ENCODE measurements around the gene AMBN. TPM values are rescaled to one million over a fixed set of nuclear protein-coding genes. Genes with fewer than 3 reads are reported as not detected.
"Not testable (repeated sequence)": the region's sequence is repeated elsewhere in the genome, so short reads cannot be mapped to it uniquely, and the experiment has no call there.

AMBN gene
- total RNA-seq, 4 donors from 2014 or later, result 0.68 TPM; not detected in 3

- no peak for TF ChIP-seq POLR2A (IDR thresholded peaks at IDR 0.05)
- TF ChIP-seq, protein P1, sequence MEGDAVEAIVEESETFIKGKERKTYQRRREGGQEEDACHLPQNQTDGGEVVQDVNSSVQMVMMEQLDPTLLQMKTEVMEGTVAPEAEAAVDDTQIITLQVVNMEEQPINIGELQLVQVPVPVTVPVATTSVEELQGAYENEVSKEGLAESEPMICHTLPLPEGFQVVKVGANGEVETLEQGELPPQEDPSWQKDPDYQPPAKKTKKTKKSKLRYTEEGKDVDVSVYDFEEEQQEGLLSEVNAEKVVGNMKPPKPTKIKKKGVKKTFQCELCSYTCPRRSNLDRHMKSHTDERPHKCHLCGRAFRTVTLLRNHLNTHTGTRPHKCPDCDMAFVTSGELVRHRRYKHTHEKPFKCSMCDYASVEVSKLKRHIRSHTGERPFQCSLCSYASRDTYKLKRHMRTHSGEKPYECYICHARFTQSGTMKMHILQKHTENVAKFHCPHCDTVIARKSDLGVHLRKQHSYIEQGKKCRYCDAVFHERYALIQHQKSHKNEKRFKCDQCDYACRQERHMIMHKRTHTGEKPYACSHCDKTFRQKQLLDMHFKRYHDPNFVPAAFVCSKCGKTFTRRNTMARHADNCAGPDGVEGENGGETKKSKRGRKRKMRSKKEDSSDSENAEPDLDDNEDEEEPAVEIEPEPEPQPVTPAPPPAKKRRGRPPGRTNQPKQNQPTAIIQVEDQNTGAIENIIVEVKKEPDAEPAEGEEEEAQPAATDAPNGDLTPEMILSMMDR (IDR thresholded peaks at IDR 0.05), result no peak
- H3K4me3 ChIP-seq (ENCODE audit: low read depth, poor library complexity, severe bottlenecking), result no peak overlapping the region
- DNase-seq (ENCODE audit: low spot score in 2 of 2), result no peak
- intact Hi-C loops (cut with DNase I; ENCODE audit: low total_unique reads), result no loop called here
- WGBS, 2 donors, result 60 to 84% methylated on average over 1 of the region's 1 CpG
These were observed 40.0 kb downstream of the AMBN start for GRCh38 chr4:70632028-70632427.

GRCh38 chr4:70634482-70634881 is 42.4 kb downstream of the AMBN start:
- H3K4me3 ChIP-seq (ENCODE audit: low read depth, poor library complexity, severe bottlenecking), result no peak overlapping the region
- TF ChIP-seq, protein P1 (IDR thresholded peaks at IDR 0.05), result no peak
- TF ChIP-seq POLR2A (IDR thresholded peaks at IDR 0.05), result no peak
- no peak for DNase-seq (ENCODE audit: low spot score in 2 of 2)
- intact Hi-C loops (cut with DNase I; ENCODE audit: low total_unique reads), result no loop called here
- WGBS, 2 donors, result 85 to 88% methylated on average over 5 of the region's 5 CpGs

GRCh38 chr4:70637239-70637913 is 45.3 kb downstream of the AMBN start:
- intact Hi-C loops (cut with DNase I; ENCODE audit: low total_unique reads), result no loop called here
- TF ChIP-seq, protein P1 (IDR thresholded peaks at IDR 0.05), result no peak
- no peak for TF ChIP-seq POLR2A (IDR thresholded peaks at IDR 0.05)
- DNase-seq (ENCODE audit: low spot score in 2 of 2), result no peak
- WGBS, 2 donors, result 43 to 50% methylated on average over 8 of the region's 8 CpGs
- no peak overlapping the region for H3K4me3 ChIP-seq (ENCODE audit: low read depth, poor library complexity, severe bottlenecking)

DNA sequence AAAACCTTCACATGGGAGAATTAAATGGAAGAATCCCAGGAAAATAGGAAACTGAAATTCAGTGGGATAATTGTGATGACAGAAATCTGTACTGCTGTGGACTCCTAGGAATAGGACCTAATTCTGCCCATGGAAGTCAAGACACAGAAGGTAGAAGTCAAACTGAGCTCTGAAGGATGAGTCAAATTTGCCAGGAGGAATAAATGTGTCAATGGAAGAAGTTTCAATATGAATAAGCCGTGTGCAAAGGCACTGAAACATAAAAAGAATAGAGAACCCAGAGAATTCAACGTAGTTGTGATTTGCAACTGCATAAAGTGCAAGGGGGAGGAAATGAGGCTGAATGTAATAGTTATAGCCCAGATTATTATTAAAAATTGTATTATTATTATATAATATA is 48.1 kb downstream of the AMBN start:
- WGBS, 2 donors, result 60 to 61% methylated on average over 2 of the region's 2 CpGs
- no peak for DNase-seq (ENCODE audit: low spot score in 2 of 2)
- intact Hi-C loops (cut with DNase I; ENCODE audit: low total_unique reads), result no loop called here
- TF ChIP-seq POLR2A (IDR thresholded peaks at IDR 0.05), result no peak
- TF ChIP-seq, protein P1 (IDR thresholded peaks at IDR 0.05), result no peak
- no peak overlapping the region for H3K4me3 ChIP-seq (ENCODE audit: low read depth, poor library complexity, severe bottlenecking)

- WGBS, 2 donors, result 75 to 85% methylated on average over 4 of the region's 4 CpGs
- intact Hi-C loops (cut with DNase I; ENCODE audit: low total_unique reads), result not testable (repeated sequence)
These were observed 58.7 kb downstream of the AMBN start for GRCh38 chr4:70650741-70651140.

DNA sequence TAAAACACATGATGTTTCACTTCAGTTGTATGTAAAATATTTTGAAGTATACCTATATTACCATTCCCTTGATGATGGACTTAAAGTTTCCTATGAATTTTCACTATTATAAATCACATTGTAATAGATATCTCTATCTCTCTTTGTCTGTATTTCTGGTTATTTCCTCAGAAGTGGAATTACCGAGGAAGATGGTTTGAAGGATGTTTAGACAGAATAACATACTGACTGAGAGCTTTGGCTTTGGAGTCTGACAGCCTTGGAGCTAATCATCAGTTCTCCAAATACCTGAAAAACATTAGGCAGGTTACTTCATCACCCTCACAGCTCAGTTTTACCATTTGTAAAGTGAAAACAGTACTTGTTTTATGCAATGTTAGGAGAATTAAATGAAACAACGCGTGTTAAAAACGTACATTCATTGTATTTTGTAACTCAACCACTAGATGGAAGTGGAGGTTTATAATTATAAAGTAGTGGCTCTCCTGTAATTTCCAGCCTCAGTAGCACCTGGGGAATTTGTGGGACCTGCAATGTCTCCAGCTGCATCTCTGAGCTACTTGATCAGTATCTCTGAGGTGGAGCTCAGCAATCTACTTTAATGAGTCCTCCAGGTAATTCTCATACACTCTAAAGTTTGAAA is 59.9 kb downstream of the AMBN start:
- WGBS, 2 donors, result 8 to 13% methylated on average over 4 of the region's 4 CpGs
- no peak overlapping the region for H3K4me3 ChIP-seq (ENCODE audit: low read depth, poor library complexity, severe bottlenecking)
- TF ChIP-seq POLR2A (IDR thresholded peaks at IDR 0.05), result no peak
- TF ChIP-seq, protein P1 (IDR thresholded peaks at IDR 0.05), result no peak
- DNase-seq (ENCODE audit: low spot score in 2 of 2), result no peak
- intact Hi-C loops (cut with DNase I; ENCODE audit: low total_unique reads), result no loop called here

More at GRCh38 chr4:70650741-70651140, 58.7 kb downstream of the AMBN start:
- DNase-seq (ENCODE audit: low spot score in 2 of 2); H3K4me3 ChIP-seq (ENCODE audit: low read depth, poor library complexity, severe bottlenecking): not testable (repeated sequence)
